Lung (tissue), 12 donors: ENCODE measurements around the gene RRH. TPM values are rescaled to one million over a fixed set of nuclear protein-coding genes. Genes with fewer than 3 reads are reported as not detected.
A peak's percentile ranks its signal among the peaks of the same experiment; 100 is the strongest.

Experiments
- ATAC-seq: fragments of 200-7000 bp; cut with Tn5 transposase; one replicate; pipeline ENCODE4 v1.9.1; 2020; ENCODE audit warnings: moderate number of reproducible peaks; ENCODE audit not compliant: insufficient read depth, low FRiP score
- DNase-seq, 3 donors: peaks; one replicate each; pipeline ENCODE4 v3.0.0-alpha.2; 2013 to 2017
- H3K27ac ChIP-seq, 2 donors: one replicate each; pipeline ENCODE4 v1.5.1; 2013; ENCODE audit warnings: mild to moderate bottlenecking in 2 of 2, moderate library complexity in 2 of 2, control low read depth in 1 of 2, inconsistent platforms in 1 of 2, low read depth in 1 of 2, low read length in 1 of 2
- H3K27me3 ChIP-seq, 3 donors: one replicate each; pipeline ENCODE4 v1.5.1; 2013; ENCODE audit warnings: low read length in 2 of 3; ENCODE audit not compliant: control insufficient read depth in 3 of 3, insufficient read depth in 3 of 3
- H3K36me3 ChIP-seq, 4 donors: one replicate each; pipeline ENCODE4 v1.5.1; 2013; ENCODE audit warnings: low read length in 4 of 4, mild to moderate bottlenecking in 1 of 4, moderate library complexity in 1 of 4; ENCODE audit not compliant: control insufficient read depth in 4 of 4, insufficient read depth in 4 of 4
- H3K4me1 ChIP-seq, 5 donors: one replicate each; pipeline ENCODE4 v1.5.1; 2013; ENCODE audit warnings: low read length in 5 of 5, mild to moderate bottlenecking in 2 of 5, moderate library complexity in 1 of 5; ENCODE audit not compliant: control insufficient read depth in 5 of 5, insufficient read depth in 5 of 5
- H3K4me3 ChIP-seq: one replicate; pipeline ENCODE4 v1.5.1; 2013; ENCODE audit warnings: mild to moderate bottlenecking, control low read depth, moderate library complexity
- H3K9ac ChIP-seq, 2 donors: one replicate each; pipeline ENCODE4 v1.5.1; 2013; ENCODE audit warnings: low read length in 2 of 2, control low read depth in 1 of 2; ENCODE audit not compliant: insufficient read depth in 1 of 2
- H3K9me3 ChIP-seq, 4 donors: one replicate each; pipeline ENCODE4 v1.5.1; 2013; ENCODE audit warnings: low read length in 3 of 4, mild to moderate bottlenecking in 1 of 4, moderate library complexity in 1 of 4; ENCODE audit not compliant: control insufficient read depth in 4 of 4, insufficient read depth in 3 of 4
- WGBS, 2 donors: extraction: QIAGEN DNeasy Blood & Tissue Kit; methylation state at CpG; one replicate each; pipeline ENCODE4 v1.1.7; 2013; 5-methylcytosine and 5-hydroxymethylcytosine counted together
- polyA plus RNA-seq, 2 donors: library from polyadenylated mRNA; stranded (reverse); fragments of 200-250 nt; gene quantifications; one replicate each; pipeline ENCODE4 v1.2.1, GENCODE V29; 2013
- total RNA-seq, 2 donors: library from RNA; depleted of rRNA in 1 of 2; stranded (reverse); fragments of >200 nt in 1 of 2; gene quantifications; one replicate each; pipeline ENCODE4 v1.2.1, GENCODE V29; 2014 to 2021
- TF ChIP-seq, protein P1 (sequence below): IDR thresholded peaks from 2 replicates; pipeline ENCODE4 v1.5.1; 2012; ENCODE audit warnings: mild to moderate bottlenecking; ENCODE audit errors: control extremely low read depth, extremely low read depth
- donor health status: control.
- donor health status: control.
- donor health status: Bipolar disorder and iron deficiency.
- donor health status: healthy.
- donor health status: DM: yes; HTN: yes; CAD: no.

Gene RRH
- total and polyA plus RNA-seq, 4 donors, result 0.10 to 0.21 (median 0.20) TPM; not detected in 1

DNA sequence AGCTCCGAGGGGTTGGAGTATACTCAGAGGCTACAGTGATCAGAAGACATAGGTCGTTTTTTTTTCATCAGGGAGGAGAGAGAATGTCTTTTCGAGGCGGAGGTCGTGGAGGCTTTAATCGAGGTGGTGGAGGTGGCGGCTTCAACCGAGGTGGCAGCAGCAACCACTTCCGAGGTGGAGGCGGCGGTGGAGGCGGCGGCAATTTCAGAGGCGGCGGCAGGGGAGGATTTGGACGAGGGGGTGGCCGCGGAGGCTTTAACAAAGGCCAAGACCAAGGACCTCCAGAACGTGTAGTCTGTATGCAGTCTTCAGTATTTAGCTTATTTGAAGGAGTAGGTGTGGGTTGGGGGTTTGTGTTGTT is 11.7 kb upstream of the RRH start:
- TF ChIP-seq, protein P1, sequence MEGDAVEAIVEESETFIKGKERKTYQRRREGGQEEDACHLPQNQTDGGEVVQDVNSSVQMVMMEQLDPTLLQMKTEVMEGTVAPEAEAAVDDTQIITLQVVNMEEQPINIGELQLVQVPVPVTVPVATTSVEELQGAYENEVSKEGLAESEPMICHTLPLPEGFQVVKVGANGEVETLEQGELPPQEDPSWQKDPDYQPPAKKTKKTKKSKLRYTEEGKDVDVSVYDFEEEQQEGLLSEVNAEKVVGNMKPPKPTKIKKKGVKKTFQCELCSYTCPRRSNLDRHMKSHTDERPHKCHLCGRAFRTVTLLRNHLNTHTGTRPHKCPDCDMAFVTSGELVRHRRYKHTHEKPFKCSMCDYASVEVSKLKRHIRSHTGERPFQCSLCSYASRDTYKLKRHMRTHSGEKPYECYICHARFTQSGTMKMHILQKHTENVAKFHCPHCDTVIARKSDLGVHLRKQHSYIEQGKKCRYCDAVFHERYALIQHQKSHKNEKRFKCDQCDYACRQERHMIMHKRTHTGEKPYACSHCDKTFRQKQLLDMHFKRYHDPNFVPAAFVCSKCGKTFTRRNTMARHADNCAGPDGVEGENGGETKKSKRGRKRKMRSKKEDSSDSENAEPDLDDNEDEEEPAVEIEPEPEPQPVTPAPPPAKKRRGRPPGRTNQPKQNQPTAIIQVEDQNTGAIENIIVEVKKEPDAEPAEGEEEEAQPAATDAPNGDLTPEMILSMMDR, result no peak
- WGBS, 2 donors, result 1% methylated on average over 19 of the region's 19 CpGs
- no peak for ATAC-seq
- H3K4me1 ChIP-seq, result peaks cover 2 to 15% (median 5%) of the 10 kb centered on the region in 5 donors
- DNase-seq, result no peak
- H3K36me3 ChIP-seq, result peaks cover 2 to 13% (median 6%) of the 10 kb centered on the region in 4 donors
- H3K9me3 ChIP-seq, result no peaks in the 10 kb centered on the region
- no peaks in the 10 kb centered on the region for H3K27me3 ChIP-seq
- H3K9ac ChIP-seq, result peak overlapping the region; percentile 75 to 84
- H3K27ac ChIP-seq, result peak overlapping the region in 1 of 2 donors; percentile 82
- peak overlapping the region; percentile 80 for H3K4me3 ChIP-seq

DNA sequence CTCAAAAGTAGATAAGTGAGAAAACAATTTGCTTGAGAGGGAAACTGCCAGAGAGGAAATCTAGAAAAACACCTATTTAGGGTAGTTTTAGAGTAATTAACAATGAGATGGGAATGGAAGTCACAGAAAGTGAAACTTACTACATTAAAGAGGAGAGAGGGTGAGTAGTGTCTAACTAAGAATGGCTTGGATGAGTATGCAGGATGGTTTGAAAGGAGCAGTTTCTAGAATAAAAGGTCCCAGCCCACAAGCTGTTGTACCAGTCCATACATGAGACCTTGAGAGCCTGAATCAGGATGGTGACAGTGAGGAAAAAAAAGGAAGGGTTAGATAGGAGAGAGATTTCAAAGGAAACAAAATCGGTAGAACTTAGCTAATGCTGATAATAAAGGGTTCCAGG is 10.9 kb upstream of the RRH start:
- WGBS, 2 donors, result 71 to 87% methylated on average over 1 of the region's 1 CpG
- Histone ChIP-seq H3K27me3 (no peaks in the 10 kb centered on the region), H3K36me3 (peaks cover 3 to 13% (median 6%) of the 10 kb centered on the region in 4 donors), H3K27ac (no peak overlapping the region), H3K9ac (no peak overlapping the region), H3K9me3 (no peaks in the 10 kb centered on the region), H3K4me1 (peaks cover 2 to 15% (median 5%) of the 10 kb centered on the region in 5 donors), H3K4me3 (no peak overlapping the region)
- TF ChIP-seq, protein P1, result no peak
- no peak for ATAC-seq
- DNase-seq, result no peak

DNA sequence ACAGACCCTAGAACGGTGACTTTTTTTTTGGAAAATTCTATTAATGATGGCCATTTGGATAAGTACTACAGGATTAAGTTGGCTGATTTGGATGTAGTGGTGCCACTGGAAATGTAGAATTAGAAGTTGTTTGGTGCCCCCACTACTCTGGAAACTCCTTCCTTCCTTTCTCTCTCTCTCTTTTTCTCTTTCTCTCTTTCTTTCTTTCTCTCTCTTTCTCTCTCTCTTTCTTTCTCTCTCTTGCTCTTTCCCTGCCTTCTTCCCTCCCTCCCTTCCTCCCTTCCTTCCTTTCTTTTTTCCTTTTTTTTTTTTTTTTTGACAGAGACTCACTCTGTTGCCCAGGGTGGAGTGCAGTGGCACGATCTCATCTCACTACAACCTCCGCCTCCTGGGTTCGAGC is 9.5 kb upstream of the RRH start:
- TF ChIP-seq, protein P1, result no peak
- ATAC-seq (no peak), DNase-seq (no peak)
- Histone ChIP-seq H3K27me3 (no peaks in the 10 kb centered on the region), H3K9me3 (no peaks in the 10 kb centered on the region), H3K4me1 (peaks cover 0 to 15% (median 5%) of the 10 kb centered on the region in 5 donors), H3K4me3 (no peak overlapping the region), H3K9ac (no peak overlapping the region), H3K36me3 (peaks cover 5 to 20% (median 8%) of the 10 kb centered on the region in 4 donors), H3K27ac (no peak overlapping the region)
- WGBS, 2 donors, result 96 to 97% methylated on average over 4 of the region's 4 CpGs

DNA sequence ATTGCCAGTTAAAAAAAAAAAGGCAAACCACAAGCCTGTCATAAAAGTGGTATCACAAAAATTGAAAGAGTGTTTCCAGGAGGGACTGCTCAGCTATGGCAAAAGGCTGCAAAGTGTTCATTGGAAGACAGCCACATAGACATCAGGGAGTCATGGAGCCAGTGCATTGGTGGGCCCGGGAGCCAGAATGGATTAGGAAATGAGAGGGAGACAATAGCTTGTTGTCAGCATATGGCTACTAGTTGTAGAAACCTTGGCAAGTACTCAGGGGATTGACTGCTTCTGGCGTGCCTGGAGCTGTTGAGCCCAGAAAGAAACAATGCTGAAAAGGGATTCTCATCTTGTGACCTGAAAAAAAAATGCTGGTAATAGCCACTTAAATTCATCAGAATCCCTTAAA is 7.2 kb upstream of the RRH start:
- H3K36me3 ChIP-seq, result peaks cover 5 to 24% (median 10%) of the 10 kb centered on the region in 4 donors

More for the DNA sequence above, 7.2 kb upstream of the RRH start:
- Histone ChIP-seq H3K4me1 (peaks cover 0 to 10% (median 5%) of the 10 kb centered on the region in 5 donors), H3K9me3 (no peaks in the 10 kb centered on the region), H3K27me3 (no peaks in the 10 kb centered on the region), H3K4me3 (no peak overlapping the region), H3K27ac (no peak overlapping the region), H3K9ac (no peak overlapping the region)
- TF ChIP-seq, protein P1, result no peak
- ATAC-seq (no peak), DNase-seq (no peak)
- WGBS, 2 donors, result 79 to 90% methylated on average over 2 of the region's 2 CpGs
